ENCODE results near the gene MEOX1.
A peak's percentile ranks its signal among the peaks of the same experiment; 100 is the strongest.
"Not testable (repeated sequence)": the region's sequence is repeated elsewhere in the genome, so short reads cannot be mapped to it uniquely, and the experiment has no call there.

MEOX1 gene

GRCh38 chr17:43661699-43662412 lies at the start of gene MEOX1:
Gene MEOX1, minus strand, starts transcription at chr17:43661922. Its CDS starts 388 bp downstream, at chr17:43661534.
- no peak for DNase-seq (ENCODE audit: low spot score)

- no peak for DNase-seq (ENCODE audit: low spot score)
These were observed 48.4 kb upstream of the MEOX1 start for GRCh38 chr17:43710101-43710500.

- DNase-seq (ENCODE audit: low spot score): no peak
These were observed 47.5 kb upstream of the MEOX1 start for GRCh38 chr17:43709210-43709609.

- no peak for DNase-seq (ENCODE audit: low spot score)
These were observed 45.5 kb upstream of the MEOX1 start for GRCh38 chr17:43707184-43707583.

GRCh38 chr17:43706235-43706634 lies 44.5 kb upstream of the MEOX1 start:
- no peak for DNase-seq (ENCODE audit: low spot score)

- DNase-seq (ENCODE audit: low spot score): no peak
These were observed 41.9 kb upstream of the MEOX1 start for GRCh38 chr17:43703630-43704029.

GRCh38 chr17:43702637-43703036 lies 40.9 kb upstream of the MEOX1 start:
- peak; percentile 58 for DNase-seq (ENCODE audit: low spot score)

GRCh38 chr17:43701318-43701743 lies 39.6 kb upstream of the MEOX1 start:
- DNase-seq (ENCODE audit: low spot score): no peak

GRCh38 chr17:43699438-43699756 lies 37.7 kb upstream of the MEOX1 start:
- DNase-seq (ENCODE audit: low spot score): no peak

GRCh38 chr17:43698678-43699437 lies 37.1 kb upstream of the MEOX1 start:
- DNase-seq (ENCODE audit: low spot score): no peak

- DNase-seq (ENCODE audit: low spot score): no peak
These were observed 36.2 kb upstream of the MEOX1 start for GRCh38 chr17:43697937-43698336.

GRCh38 chr17:43696891-43697290 lies 35.2 kb upstream of the MEOX1 start:
- DNase-seq (ENCODE audit: low spot score): no peak

- no peak for DNase-seq (ENCODE audit: low spot score)
These were observed 34.5 kb upstream of the MEOX1 start for GRCh38 chr17:43695970-43696865.

- peak; percentile 93 for DNase-seq (ENCODE audit: low spot score)
These were observed 32.6 kb upstream of the MEOX1 start for GRCh38 chr17:43694081-43694870.

GRCh38 chr17:43691317-43691693 lies 29.6 kb upstream of the MEOX1 start:
- DNase-seq (ENCODE audit: low spot score): no peak

- DNase-seq (ENCODE audit: low spot score): no peak
These were observed 29.0 kb upstream of the MEOX1 start for GRCh38 chr17:43690624-43691316.

- DNase-seq (ENCODE audit: low spot score): no peak
These were observed 28.1 kb upstream of the MEOX1 start for GRCh38 chr17:43689814-43690213.

- no peak for DNase-seq (ENCODE audit: low spot score)
These were observed 27.4 kb upstream of the MEOX1 start for GRCh38 chr17:43689131-43689530.

- DNase-seq (ENCODE audit: low spot score): not testable (repeated sequence)
These were observed 25.2 kb upstream of the MEOX1 start for GRCh38 chr17:43686957-43687356.

GRCh38 chr17:43683928-43684653 lies 22.4 kb upstream of the MEOX1 start:
- DNase-seq (ENCODE audit: low spot score): no peak

GRCh38 chr17:43680461-43680860 lies 18.7 kb upstream of the MEOX1 start:
- DNase-seq (ENCODE audit: low spot score): no peak
